ENCODE measurements around the gene WSCD2. TPM values are rescaled to one million over a fixed set of nuclear protein-coding genes. Genes with fewer than 3 reads are reported as not detected.
A peak's percentile ranks its signal among the peaks of the same experiment; 100 is the strongest.

The WSCD2 gene
- total RNA-seq, 2 experiments from 2014 or later: not detected

- no peak for TF ChIP-seq CTCF (IDR thresholded peaks at IDR 0.05)
- POLR2A ChIA-PET: no interaction called here
- H3K27me3 Mint-ChIP-seq: peaks cover 46% of the 10 kb centered on the region
- ATAC-seq (ENCODE audit: poor library complexity) (no peak), DNase-seq (peak in 1 of 14 experiments; percentile 2)
- CTCF ChIA-PET: no interaction called here
- no peak overlapping the region for H3K4me3 ChIP-seq (ENCODE audit: low read length)
- intact Hi-C loops (cut with DNase I, micrococcal nuclease): no loop called here
- peaks cover 0 to 6% of the 10 kb centered on the region in 2 experiments for H3K27me3 ChIP-seq (ENCODE audit: control insufficient read depth in 1 of 2, insufficient read depth in 2 of 2, low read length in 2 of 2)
- H3K27ac ChIP-seq (ENCODE audit: low read depth in 1 of 2, low read length in 2 of 2): no peak overlapping the region
- no peaks in the 10 kb centered on the region for H3K4me1 ChIP-seq (ENCODE audit: insufficient read depth, low read length)
- no peaks in the 10 kb centered on the region for H3K36me3 ChIP-seq (ENCODE audit: insufficient read depth, low read length)
- H3K27ac Mint-ChIP-seq: no peak overlapping the region
- H3K4me3 Mint-ChIP-seq: no peak overlapping the region
- no peaks in the 10 kb centered on the region for H3K9me3 ChIP-seq (ENCODE audit: control insufficient read depth in 1 of 2, insufficient read depth in 1 of 2, low read length in 2 of 2)
- no peaks in the 10 kb centered on the region for H3K9me3 Mint-ChIP-seq
- H3K36me3 Mint-ChIP-seq (ENCODE audit: low read depth): no peaks in the 10 kb centered on the region
- H3K4me1 Mint-ChIP-seq (ENCODE audit: low read depth): no peaks in the 10 kb centered on the region
These were observed 110.3 kb downstream of the WSCD2 start for GRCh38 chr12:108239378-108239777.

GRCh38 chr12:108240027-108240785 lies 111.1 kb downstream of the WSCD2 start:
- intact Hi-C loops (cut with DNase I, micrococcal nuclease): no loop called here
- no peak for TF ChIP-seq CTCF (IDR thresholded peaks at IDR 0.05)
- Histone ChIP-seq H3K27me3 (ENCODE audit: control insufficient read depth in 1 of 2, insufficient read depth in 2 of 2, low read length in 2 of 2) (peaks cover 0 to 6% of the 10 kb centered on the region in 2 experiments), H3K9me3 (ENCODE audit: control insufficient read depth in 1 of 2, insufficient read depth in 1 of 2, low read length in 2 of 2) (no peaks in the 10 kb centered on the region), H3K4me3 (ENCODE audit: low read length) (no peak overlapping the region), H3K36me3 (ENCODE audit: insufficient read depth, low read length) (no peaks in the 10 kb centered on the region), H3K27ac (ENCODE audit: low read depth in 1 of 2, low read length in 2 of 2) (no peak overlapping the region), H3K4me1 (ENCODE audit: insufficient read depth, low read length) (no peaks in the 10 kb centered on the region)
- POLR2A ChIA-PET: no interaction called here
- CTCF ChIA-PET: no interaction called here
- no peaks in the 10 kb centered on the region for H3K36me3 Mint-ChIP-seq (ENCODE audit: low read depth)
- H3K27me3 Mint-ChIP-seq: peaks cover 50% of the 10 kb centered on the region
- H3K9me3 Mint-ChIP-seq: no peaks in the 10 kb centered on the region
- no peaks in the 10 kb centered on the region for H3K4me1 Mint-ChIP-seq (ENCODE audit: low read depth)
- no peak for ATAC-seq (ENCODE audit: poor library complexity)
- no peak overlapping the region for H3K4me3 Mint-ChIP-seq
- DNase-seq: no peak
- H3K27ac Mint-ChIP-seq: no peak overlapping the region

GRCh38 chr12:108240928-108241327 lies 111.8 kb downstream of the WSCD2 start:
- Mint-ChIP-seq H3K27ac (no peak overlapping the region), H3K4me1 (ENCODE audit: low read depth) (no peaks in the 10 kb centered on the region), H3K36me3 (ENCODE audit: low read depth) (no peaks in the 10 kb centered on the region), H3K27me3 (peaks cover 47% of the 10 kb centered on the region), H3K4me3 (no peak overlapping the region), H3K9me3 (no peaks in the 10 kb centered on the region)
- DNase-seq: no peak
- no peak for TF ChIP-seq CTCF (IDR thresholded peaks at IDR 0.05)
- Histone ChIP-seq H3K27me3 (ENCODE audit: control insufficient read depth in 1 of 2, insufficient read depth in 2 of 2, low read length in 2 of 2) (peaks cover 0 to 6% of the 10 kb centered on the region in 2 experiments), H3K36me3 (ENCODE audit: insufficient read depth, low read length) (no peaks in the 10 kb centered on the region), H3K4me1 (ENCODE audit: insufficient read depth, low read length) (no peaks in the 10 kb centered on the region), H3K9me3 (ENCODE audit: control insufficient read depth in 1 of 2, insufficient read depth in 1 of 2, low read length in 2 of 2) (no peaks in the 10 kb centered on the region), H3K27ac (ENCODE audit: low read depth in 1 of 2, low read length in 2 of 2) (no peak overlapping the region), H3K4me3 (ENCODE audit: low read length) (no peak overlapping the region)
- POLR2A ChIA-PET: no interaction called here
- CTCF ChIA-PET: no interaction called here
- ATAC-seq (ENCODE audit: poor library complexity): no peak
- intact Hi-C loops (cut with DNase I, micrococcal nuclease): no loop called here

Data from CD4-positive, alpha-beta T cell (primary cell).